ENCODE data around the gene NOTUM. TPM values are rescaled to one million over a fixed set of nuclear protein-coding genes. Genes with fewer than 3 reads are reported as not detected.

Gene NOTUM
- total RNA-seq, 1 donor from 2014 or later = not detected

- no peak for DNase-seq (ENCODE audit: low spot score)
- ATAC-seq = peak; percentile 35
- intact Hi-C loops (cut with DNase I) = no loop called here
Measured at GRCh38 chr17:81948635-81949378, 12.2 kb downstream of the NOTUM start.

DNA sequence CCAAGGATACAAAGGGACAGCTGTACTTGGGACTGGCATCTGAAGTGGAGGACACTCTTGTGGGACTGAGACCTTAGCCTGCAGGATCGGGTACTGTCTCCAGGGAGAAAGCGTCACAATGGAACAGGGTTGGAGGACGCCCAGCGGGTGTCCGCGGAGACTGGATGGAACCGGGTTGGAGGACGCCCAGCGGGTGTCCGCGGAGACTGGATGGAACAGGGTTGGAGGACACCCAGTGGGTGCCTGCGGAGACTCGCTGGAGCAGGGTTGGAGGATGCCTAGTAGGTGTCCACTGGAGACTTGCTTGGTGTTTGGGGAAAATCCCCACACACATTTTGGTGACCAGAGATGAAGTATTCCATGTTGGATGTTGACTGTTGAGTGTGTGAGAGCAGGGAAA lies 13.8 kb downstream of the NOTUM start, which contains the start of gene MYADML2:
TSS of gene MYADML2 (minus strand) at position 45 of the 400 bp plus-strand sequence. CDS start 5,492 bp downstream, outside the sequence.
- intact Hi-C loops (cut with DNase I) = no loop called here
- ATAC-seq = no peak
- no peak for DNase-seq (ENCODE audit: low spot score)

GRCh38 chr17:81944858-81945257 lies 16.1 kb downstream of the NOTUM start:
- DNase-seq (ENCODE audit: low spot score) = no peak
- no peak for ATAC-seq
- intact Hi-C loops (cut with DNase I) = no loop called here

GRCh38 chr17:81942167-81942553 lies 18.8 kb downstream of the NOTUM start:
- intact Hi-C loops (cut with DNase I) = no loop called here
- ATAC-seq (no peak), DNase-seq (ENCODE audit: low spot score) (no peak)

GRCh38 chr17:81941484-81942166 lies 19.4 kb downstream of the NOTUM start:
- no peak for DNase-seq (ENCODE audit: low spot score)
- intact Hi-C loops (cut with DNase I) = no loop called here
- ATAC-seq = no peak

DNA sequence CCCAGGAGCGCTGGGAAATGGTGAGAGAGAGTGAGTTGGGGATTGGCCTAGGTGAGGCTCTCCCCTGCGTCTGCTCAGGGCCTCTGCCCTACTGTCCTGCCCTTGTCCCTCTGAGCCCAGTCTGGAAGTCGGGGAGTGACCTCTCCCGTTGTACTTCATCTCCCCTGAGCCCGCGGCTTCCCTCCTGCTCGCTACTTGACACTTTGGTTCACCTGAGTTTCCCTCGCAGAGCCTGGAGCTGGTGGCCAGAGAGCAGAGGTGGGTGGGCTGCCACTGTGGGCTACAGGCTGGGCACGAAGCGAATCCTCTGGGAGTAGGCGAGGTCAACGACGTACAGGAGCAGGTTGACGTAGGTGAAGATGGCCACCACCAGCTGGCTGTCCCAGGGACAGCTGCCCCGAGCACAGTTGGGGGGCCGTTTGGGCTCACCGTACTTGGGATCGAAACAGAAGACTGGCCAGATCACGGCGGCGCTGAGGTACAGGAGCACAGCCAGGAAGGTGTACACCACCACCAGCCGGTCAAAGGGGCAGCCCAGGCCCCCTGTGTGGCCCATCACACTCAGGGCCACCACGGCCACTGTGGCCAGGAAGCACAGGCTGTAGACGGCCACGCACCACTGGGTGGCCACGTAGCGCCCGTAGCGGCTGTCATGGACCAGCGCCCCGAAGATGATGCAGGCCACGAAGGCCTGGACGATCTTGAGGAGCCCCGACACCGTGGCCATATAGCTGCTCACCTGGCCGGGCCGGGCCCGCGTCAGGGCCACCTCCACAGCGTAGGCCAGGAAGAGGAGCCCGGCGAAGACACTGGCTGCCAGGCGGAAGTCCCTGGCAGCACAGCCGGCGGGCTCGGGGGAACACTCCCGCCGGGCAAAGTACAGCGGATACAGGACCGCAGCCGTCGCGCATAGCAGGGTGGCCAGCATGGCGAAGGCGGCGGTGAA lies 20.2 kb downstream of the NOTUM start:
- DNase-seq (ENCODE audit: low spot score) (no peak), ATAC-seq (no peak)
- intact Hi-C loops (cut with DNase I) = no loop called here

- intact Hi-C loops (cut with DNase I) = no loop called here
- ATAC-seq = peak; percentile 56
- DNase-seq (ENCODE audit: low spot score) = no peak
Measured at GRCh38 chr17:81939881-81940385, 21.1 kb downstream of the NOTUM start.

GRCh38 chr17:81939218-81939617 lies 21.8 kb downstream of the NOTUM start:
- intact Hi-C loops (cut with DNase I) = no loop called here
- DNase-seq (ENCODE audit: low spot score) (no peak), ATAC-seq (no peak)

DNA sequence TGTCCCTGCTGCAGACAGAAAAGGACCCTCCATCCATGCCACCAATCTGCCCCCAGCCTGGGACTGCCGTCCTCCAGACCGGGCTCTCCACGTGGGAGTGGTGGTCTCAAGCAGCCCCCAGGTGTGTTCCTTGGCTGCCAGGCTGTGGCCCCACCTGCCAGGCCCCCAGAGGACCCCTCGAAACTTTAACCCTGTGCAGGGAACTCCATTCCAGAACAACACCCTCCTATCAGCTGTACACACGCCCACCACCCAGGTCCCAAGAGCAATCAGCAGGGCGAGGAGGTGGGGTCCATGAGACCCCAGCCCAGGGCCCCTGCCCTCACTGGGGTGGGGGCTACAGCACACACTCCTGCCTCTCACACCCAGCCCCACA lies 25.3 kb downstream of the NOTUM start:
- no peak for ATAC-seq
- DNase-seq (ENCODE audit: low spot score) = no peak
- intact Hi-C loops (cut with DNase I) = no loop called here

- intact Hi-C loops (cut with DNase I) = no loop called here
- DNase-seq (ENCODE audit: low spot score) = no peak
- no peak for ATAC-seq
Measured at GRCh38 chr17:81934850-81935708, 25.9 kb downstream of the NOTUM start.

GRCh38 chr17:81934098-81934757 lies 26.8 kb downstream of the NOTUM start:
- DNase-seq (ENCODE audit: low spot score) (no peak), ATAC-seq (no peak)
- intact Hi-C loops (cut with DNase I) = no loop called here

- intact Hi-C loops (cut with DNase I) = no loop called here
- no peak for ATAC-seq
- no peak for DNase-seq (ENCODE audit: low spot score)
Measured at GRCh38 chr17:81933178-81933699, 27.7 kb downstream of the NOTUM start.

DNA sequence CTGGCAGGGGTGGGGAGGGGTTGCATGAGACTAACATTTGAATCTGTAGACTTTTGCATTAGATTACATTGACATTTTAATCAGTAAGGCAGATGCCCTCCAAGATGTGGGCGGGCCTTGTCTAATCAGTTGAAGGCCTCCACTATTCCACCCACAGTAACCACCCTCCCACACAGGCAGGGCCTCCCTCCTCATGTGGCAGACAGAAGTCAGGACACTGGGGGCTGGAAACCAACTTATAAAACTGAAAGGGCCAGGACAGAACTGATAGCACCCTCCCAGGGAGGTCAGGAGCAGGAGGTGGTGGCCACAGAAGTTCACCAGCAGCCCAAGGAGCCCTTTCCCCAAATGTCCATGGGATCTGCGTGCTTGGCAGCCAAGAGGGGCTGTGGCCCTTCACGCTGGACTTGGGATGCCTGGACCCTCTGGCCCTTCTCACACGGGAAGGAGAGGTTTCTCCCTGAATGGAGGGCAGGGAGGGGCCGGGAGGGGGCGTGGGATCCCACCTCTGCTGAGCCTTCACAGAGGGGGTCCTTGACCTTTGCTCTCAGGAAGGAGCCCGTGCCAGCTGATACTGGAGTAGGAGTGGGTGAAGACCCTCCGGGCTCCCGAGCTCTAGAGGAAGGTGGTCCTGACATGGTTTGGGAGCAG lies 28.5 kb downstream of the NOTUM start:
- DNase-seq (ENCODE audit: low spot score) (no peak), ATAC-seq (no peak)
- intact Hi-C loops (cut with DNase I) = no loop called here

- DNase-seq (ENCODE audit: low spot score) (no peak), ATAC-seq (no peak)
- intact Hi-C loops (cut with DNase I) = no loop called here
Measured at GRCh38 chr17:81931557-81932332, 29.2 kb downstream of the NOTUM start.

- DNase-seq (ENCODE audit: low spot score) = no peak
- no peak for ATAC-seq
- intact Hi-C loops (cut with DNase I) = no loop called here
Measured at GRCh38 chr17:81931189-81931556, 29.8 kb downstream of the NOTUM start.

Data from sciatic nerve (tissue), 2 donors.